CD14-positive monocyte (primary cell): ENCODE data around the gene SLC9A8. TPM values are rescaled to one million over a fixed set of nuclear protein-coding genes. Genes with fewer than 3 reads are reported as not detected.

Experiments
- DNase-seq, 3 donors: peaks; one replicate each; pipeline ENCODE4 v3.0.0-alpha.2; 2011 to 2022
- H2AFZ ChIP-seq: 2 replicates; pipeline ENCODE4 v1.6.0; 2012; ENCODE audit warnings: mild to moderate bottlenecking, low read depth, low read length, inconsistent platforms; ENCODE audit not compliant: insufficient read depth, poor library complexity, severe bottlenecking
- H3K27ac ChIP-seq, 2 donors: 1 replicate in 1 of 2; 2 replicates in 1 of 2; pipeline ENCODE4 v1.5.1; 2012 to 2013; ENCODE audit warnings: low read length in 2 of 2, control low read depth in 1 of 2, inconsistent platforms in 1 of 2, low read depth in 1 of 2, mild to moderate bottlenecking in 1 of 2
- H3K27me3 ChIP-seq, 2 donors: one replicate each; pipeline versions ENCODE4 v1.6.0 to v1.6.1; 2011 to 2013; ENCODE audit warnings: low read length in 2 of 2; ENCODE audit not compliant: control insufficient read depth in 2 of 2, insufficient read depth in 2 of 2
- H3K36me3 ChIP-seq, 2 donors: replicated peaks in 1 of 2; 1 replicate in 1 of 2; 2 replicates in 1 of 2; pipeline versions ENCODE4 v1.5.1 to v1.6.1; 2012 to 2013; ENCODE audit warnings: low read length in 2 of 2, control low read depth in 1 of 2, inconsistent platforms in 1 of 2, mild to moderate bottlenecking in 1 of 2; ENCODE audit not compliant: insufficient read depth in 2 of 2, control insufficient read depth in 1 of 2
- H3K4me1 ChIP-seq, 2 donors: 1 replicate in 1 of 2; 2 replicates in 1 of 2; pipeline versions ENCODE4 v1.5.1 to v1.6.1; 2012 to 2013; ENCODE audit warnings: low read length in 2 of 2, control low read depth in 1 of 2, inconsistent platforms in 1 of 2, mild to moderate bottlenecking in 1 of 2, moderate library complexity in 1 of 2; ENCODE audit not compliant: insufficient read depth in 2 of 2, control insufficient read depth in 1 of 2
- H3K4me2 ChIP-seq: replicated peaks from 2 replicates; pipeline ENCODE3; 2012; ENCODE audit warnings: low read length, moderate library complexity, mild to moderate bottlenecking; ENCODE audit not compliant: poor library complexity, severe bottlenecking; ENCODE audit errors: extremely low read depth
- H3K4me3 ChIP-seq, 3 experiments: fragments of 200-600 bp in 1 of 3; sonication (generic) in 1 of 3; replicated peaks in 1 of 3; 1 replicate in 2 of 3; 2 replicates in 1 of 3; pipeline ENCODE4 v1.5.1; 2011 to 2013; ENCODE audit warnings: low read length in 3 of 3, mild to moderate bottlenecking in 3 of 3, control low read depth in 2 of 3, low read depth in 2 of 3, inconsistent platforms in 1 of 3, moderate library complexity in 1 of 3
- H3K79me2 ChIP-seq: 2 replicates; pipeline ENCODE4 v1.6.0; 2012; ENCODE audit warnings: mild to moderate bottlenecking, control low read depth, inconsistent platforms, low read length, moderate library complexity; ENCODE audit not compliant: insufficient read depth
- H3K9ac ChIP-seq: 2 replicates; pipeline ENCODE4 v1.6.0; 2017; ENCODE audit warnings: low read length, mild to moderate bottlenecking; ENCODE audit not compliant: insufficient read depth, poor library complexity, severe bottlenecking
- H3K9me3 ChIP-seq, 2 donors: replicated peaks in 1 of 2; 1 replicate in 1 of 2; 2 replicates in 1 of 2; pipeline versions ENCODE4 v1.5.1 to v1.6.1; 2012 to 2013; ENCODE audit warnings: low read length in 2 of 2, control low read depth in 1 of 2; ENCODE audit not compliant: control insufficient read depth in 1 of 2, insufficient read depth in 1 of 2
- H4K20me1 ChIP-seq: 2 replicates; pipeline ENCODE4 v1.6.0; 2012; ENCODE audit warnings: mild to moderate bottlenecking, low read length, control low read depth, moderate library complexity; ENCODE audit not compliant: insufficient read depth
- H3K27ac Mint-ChIP-seq, 7 donors: one replicate each; pipeline ENCODE4 v1.8.0; 2020; ENCODE audit warnings: mild to moderate bottlenecking in 7 of 7, mixed read lengths in 7 of 7, moderate library complexity in 6 of 7, inconsistent platforms in 2 of 7
- H3K27me3 Mint-ChIP-seq, 3 donors: one replicate each; pipeline ENCODE4 v1.8.0; 2021 to 2022; ENCODE audit warnings: low read depth in 3 of 3, mild to moderate bottlenecking in 3 of 3, mixed read lengths in 3 of 3, moderate library complexity in 3 of 3, inconsistent platforms in 1 of 3
- H3K36me3 Mint-ChIP-seq, 2 donors: one replicate each; pipeline ENCODE4 v1.8.0; 2020; ENCODE audit warnings: mixed read lengths in 2 of 2, inconsistent platforms in 1 of 2, mild to moderate bottlenecking in 1 of 2
- H3K4me1 Mint-ChIP-seq: one replicate; pipeline ENCODE4 v1.8.0; 2020; ENCODE audit warnings: mild to moderate bottlenecking, mixed read lengths
- H3K4me3 Mint-ChIP-seq, 2 donors: one replicate each; pipeline ENCODE4 v1.8.0; 2020; ENCODE audit warnings: mild to moderate bottlenecking in 2 of 2, mixed read lengths in 2 of 2, moderate library complexity in 1 of 2
- H3K9me3 Mint-ChIP-seq, 7 donors: one replicate each; pipeline ENCODE4 v1.8.0; 2020 to 2022; ENCODE audit warnings: mixed read lengths in 7 of 7, mild to moderate bottlenecking in 6 of 7, moderate library complexity in 6 of 7, inconsistent platforms in 2 of 7
- WGBS: methylation state at CpG from one replicate; pipeline ENCODE4 v1.1.5; 2013; ENCODE audit warnings: missing lambda C conversion rate; ENCODE audit not compliant: insufficient coverage; 5-methylcytosine and 5-hydroxymethylcytosine counted together
- intact Hi-C, 2 donors: fragments of 100-400 bp; cut with micrococcal nuclease; formaldehyde crosslinking; loops; one replicate each; pipeline versions ENCODE4 v1.15.0 to v1.15.1; 2023
- polyA plus RNA-seq, 3 donors: library from polyadenylated mRNA; depleted of rRNA in 1 of 3; unstranded in 2 of 3; stranded (reverse) in 1 of 3; fragments of 300-500 nt in 2 of 3; fragments of >200 nt in 1 of 3; fragmentation: Illumina TruSeq in 2 of 3; gene quantifications; 1 replicate in 2 of 3; 2 replicates in 1 of 3; pipeline ENCODE4 v1.2.3, GENCODE V29; 2012 to 2021
- TF ChIP-seq, protein P1 (sequence below): fragments of 200-600 bp; IDR thresholded peaks from one replicate; pipeline ENCODE4 v1.8.0; 2022; ENCODE audit warnings: antibody characterized with exemption, mild to moderate bottlenecking

The SLC9A8 gene
- polyA plus RNA-seq, 3 donors = 3.0 to 14.6 (median 3.3) TPM

DNA sequence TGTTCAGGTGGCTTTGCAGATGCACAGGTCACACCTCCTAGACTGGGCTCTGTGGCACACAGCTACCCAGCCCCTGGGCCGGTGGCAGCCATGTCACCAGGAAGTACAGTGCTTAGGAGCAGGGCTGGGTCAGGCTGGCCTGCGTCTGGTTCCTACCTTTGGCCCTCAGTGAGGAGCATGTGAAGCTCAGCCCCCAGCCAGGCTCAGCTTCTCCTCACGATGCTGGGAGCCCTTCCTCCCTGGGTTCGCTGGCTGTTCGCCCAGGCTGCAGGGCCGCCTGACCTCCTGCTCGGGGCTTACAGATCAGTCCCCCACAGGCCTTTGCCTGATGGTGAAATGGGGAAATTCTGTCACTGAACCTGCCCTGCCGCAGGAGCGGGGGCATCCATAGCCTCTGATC lies 79.6 kb downstream of the SLC9A8 start:
- Histone ChIP-seq H3K9me3 (no peaks in the 10 kb centered on the region), H2AFZ (peak overlapping the region; percentile 74), H3K79me2 (peaks cover 17% of the 10 kb centered on the region), H3K4me2 (peak overlapping the region; percentile 64), H3K27me3 (no peaks in the 10 kb centered on the region), H3K4me3 (peak overlapping the region in 1 of 3 experiments; percentile 33), H3K9ac (peak overlapping the region; percentile 52), H3K4me1 (peaks cover 95 to 96% of the 10 kb centered on the region in 2 donors), H4K20me1 (no peaks in the 10 kb centered on the region), H3K36me3 (peaks cover 7 to 10% of the 10 kb centered on the region in 2 donors), H3K27ac (peak overlapping the region; percentile 63 to 80)
- Mint-ChIP-seq H3K27ac (peak overlapping the region; percentile 60 to 92 (median 85)), H3K9me3 (peaks cover 0 to 3% (median 0%) of the 10 kb centered on the region in 7 donors), H3K36me3 (peaks cover 11 to 24% of the 10 kb centered on the region in 2 donors), H3K4me1 (peaks cover 95% of the 10 kb centered on the region), H3K27me3 (no peaks in the 10 kb centered on the region), H3K4me3 (peak overlapping the region; percentile 46 to 53)
- DNase-seq = peak in 2 of 3 donors; percentile 24 to 34
- intact Hi-C loops = no loop called here
- WGBS = 27% methylated on average over 5 of the region's 9 CpGs
- TF ChIP-seq, protein P1, sequence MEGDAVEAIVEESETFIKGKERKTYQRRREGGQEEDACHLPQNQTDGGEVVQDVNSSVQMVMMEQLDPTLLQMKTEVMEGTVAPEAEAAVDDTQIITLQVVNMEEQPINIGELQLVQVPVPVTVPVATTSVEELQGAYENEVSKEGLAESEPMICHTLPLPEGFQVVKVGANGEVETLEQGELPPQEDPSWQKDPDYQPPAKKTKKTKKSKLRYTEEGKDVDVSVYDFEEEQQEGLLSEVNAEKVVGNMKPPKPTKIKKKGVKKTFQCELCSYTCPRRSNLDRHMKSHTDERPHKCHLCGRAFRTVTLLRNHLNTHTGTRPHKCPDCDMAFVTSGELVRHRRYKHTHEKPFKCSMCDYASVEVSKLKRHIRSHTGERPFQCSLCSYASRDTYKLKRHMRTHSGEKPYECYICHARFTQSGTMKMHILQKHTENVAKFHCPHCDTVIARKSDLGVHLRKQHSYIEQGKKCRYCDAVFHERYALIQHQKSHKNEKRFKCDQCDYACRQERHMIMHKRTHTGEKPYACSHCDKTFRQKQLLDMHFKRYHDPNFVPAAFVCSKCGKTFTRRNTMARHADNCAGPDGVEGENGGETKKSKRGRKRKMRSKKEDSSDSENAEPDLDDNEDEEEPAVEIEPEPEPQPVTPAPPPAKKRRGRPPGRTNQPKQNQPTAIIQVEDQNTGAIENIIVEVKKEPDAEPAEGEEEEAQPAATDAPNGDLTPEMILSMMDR = no peak

DNA sequence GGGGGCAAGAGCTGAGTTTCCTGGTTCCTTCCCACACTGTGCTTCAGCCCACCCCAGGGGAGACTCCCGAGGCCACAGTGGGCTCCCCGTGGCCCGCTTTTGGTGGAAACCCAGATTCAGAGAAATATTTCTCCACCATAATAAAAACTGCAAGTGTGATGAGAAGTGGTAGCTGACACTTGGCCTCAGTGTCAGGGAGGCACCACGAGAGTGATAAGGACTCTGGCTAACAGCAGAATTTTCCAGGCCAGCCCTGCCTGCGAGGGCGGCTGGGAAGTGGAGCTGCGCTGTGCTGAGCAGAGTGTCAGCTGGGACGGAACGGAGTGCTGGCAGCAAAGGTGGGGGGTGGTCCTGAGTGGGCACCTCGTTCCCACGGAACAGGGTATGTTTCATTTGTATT lies 80.2 kb downstream of the SLC9A8 start:
- Histone ChIP-seq H3K79me2 (peaks cover 17% of the 10 kb centered on the region), H3K27ac (peak overlapping the region; percentile 63 to 80), H3K4me2 (peak overlapping the region; percentile 64), H3K27me3 (no peaks in the 10 kb centered on the region), H2AFZ (peak overlapping the region; percentile 74), H4K20me1 (no peaks in the 10 kb centered on the region), H3K36me3 (peaks cover 2 to 5% of the 10 kb centered on the region in 2 donors), H3K9me3 (no peaks in the 10 kb centered on the region), H3K4me1 (peaks cover 97 to 100% of the 10 kb centered on the region in 2 donors), H3K9ac (peak overlapping the region; percentile 52), H3K4me3 (peak overlapping the region in 1 of 3 experiments; percentile 33)
- Mint-ChIP-seq H3K4me3 (peak overlapping the region in 1 of 2 donors; percentile 46), H3K36me3 (peaks cover 5 to 19% of the 10 kb centered on the region in 2 donors), H3K4me1 (peaks cover 97% of the 10 kb centered on the region), H3K9me3 (peaks cover 0 to 6% (median 0%) of the 10 kb centered on the region in 7 donors), H3K27me3 (no peaks in the 10 kb centered on the region), H3K27ac (peak overlapping the region; percentile 79 to 92 (median 85))
- TF ChIP-seq, protein P1 = no peak
- intact Hi-C loops = no loop called here
- no peak for DNase-seq
- no CpG with 5 or more reads among the region's 11 CpGs for WGBS
